Left lung (tissue), 10 donors: ENCODE measurements around the gene YAP1. TPM values are rescaled to one million over a fixed set of nuclear protein-coding genes. Genes with fewer than 3 reads are reported as not detected.
A peak's percentile ranks its signal among the peaks of the same experiment; 100 is the strongest.

Experiments
- ATAC-seq: fragments of 200-7000 bp; cut with Tn5 transposase; one replicate; pipeline ENCODE4 v1.9.1; 2020; ENCODE audit warnings: moderate library complexity
- DNase-seq, 4 donors: peaks; one replicate each; pipeline ENCODE4 v3.0.0-alpha.2; 2013 to 2020
- H3K27ac ChIP-seq, 2 donors: fragments of 200-600 bp; sonication (generic) in 1 of 2; one replicate each; pipeline versions ENCODE4 v1.5.0 to v1.8.0; 2020 to 2021
- H3K27me3 ChIP-seq, 2 donors: fragments of 200-600 bp; sonication (generic) in 1 of 2; one replicate each; pipeline versions ENCODE4 v1.5.0 to v1.8.0; 2020 to 2021
- H3K36me3 ChIP-seq, 2 donors: fragments of 200-600 bp; sonication (generic) in 1 of 2; one replicate each; pipeline versions ENCODE4 v1.5.0 to v1.8.0; 2020 to 2021
- H3K4me1 ChIP-seq, 2 donors: fragments of 200-600 bp; one replicate each; pipeline ENCODE4 v1.8.0; 2021
- H3K4me3 ChIP-seq, 2 donors: fragments of 200-600 bp; sonication (generic) in 1 of 2; one replicate each; pipeline versions ENCODE4 v1.5.0 to v1.8.0; 2020 to 2021; ENCODE audit warnings: mild to moderate bottlenecking in 1 of 2
- H3K9me3 ChIP-seq, 2 donors: fragments of 200-600 bp; sonication (generic) in 1 of 2; one replicate each; pipeline versions ENCODE4 v1.5.0 to v1.8.0; 2020 to 2021
- CTCF ChIP-seq, 2 donors: fragments of 200-600 bp; sonication (generic) in 1 of 2; IDR thresholded peaks; one replicate each; pipeline versions ENCODE4 v1.5.0 to v1.8.0; 2021; ENCODE audit warnings: antibody characterized with exemption in 2 of 2
- intact Hi-C, 2 donors: fragments of 100-400 bp; cut with DNase I; formaldehyde crosslinking; loops; one replicate each; pipeline versions ENCODE4 v1.11.2 to v1.14.2; 2022
- polyA plus RNA-seq, 6 donors: library from polyadenylated mRNA; unstranded; fragments of 120-200 nt; gene quantifications; one replicate each; pipeline ENCODE4 v1.2.1, GENCODE V29; 2013; ENCODE audit not compliant: insufficient read length in 6 of 6
- total RNA-seq, 2 donors: library from RNA; stranded (reverse); fragmentation: NEBNext Ultra II Directional; extraction: Animal tissue kit (Norgen Biotek cat#: 25700); gene quantifications; one replicate each; pipeline ENCODE4 v1.2.1, GENCODE V29; 2021
- donor health status: DM: no; HTN: yes; CAD: no.
- donor health status: DM: no; HTN: no; CAD: no.

The YAP1 gene
- total and polyA plus RNA-seq, 8 donors: 105 to 384 (median 335) TPM

GRCh38 chr11:102139081-102139498 is 28.8 kb downstream of the YAP1 start:
- Histone ChIP-seq H3K27ac (peak overlapping the region; percentile 28 to 69), H3K4me3 (no peak overlapping the region), H3K4me1 (peaks cover 9 to 17% of the 10 kb centered on the region in 2 donors), H3K27me3 (no peaks in the 10 kb centered on the region), H3K36me3 (no peaks in the 10 kb centered on the region), H3K9me3 (no peaks in the 10 kb centered on the region)
- intact Hi-C loops: no loop called here
- no peak for TF ChIP-seq CTCF (IDR thresholded peaks at IDR 0.05)
- DNase-seq (peak in 1 of 4 donors; percentile 46), ATAC-seq (peak; percentile 85)

GRCh38 chr11:102142333-102142732 is 32.1 kb downstream of the YAP1 start:
- DNase-seq: no peak
- TF ChIP-seq CTCF (IDR thresholded peaks at IDR 0.05): no peak
- Histone ChIP-seq H3K9me3 (no peaks in the 10 kb centered on the region), H3K4me3 (no peak overlapping the region), H3K27me3 (no peaks in the 10 kb centered on the region), H3K4me1 (peaks cover 17 to 36% of the 10 kb centered on the region in 2 donors), H3K36me3 (no peaks in the 10 kb centered on the region), H3K27ac (no peak overlapping the region)
- intact Hi-C loops: no loop called here
- ATAC-seq: no peak

- Histone ChIP-seq H3K9me3 (no peaks in the 10 kb centered on the region), H3K27me3 (no peaks in the 10 kb centered on the region), H3K27ac (peak overlapping the region in 1 of 2 donors; percentile 49), H3K4me3 (no peak overlapping the region), H3K4me1 (peaks cover 15 to 30% of the 10 kb centered on the region in 2 donors), H3K36me3 (no peaks in the 10 kb centered on the region)
- no peak for TF ChIP-seq CTCF (IDR thresholded peaks at IDR 0.05)
- DNase-seq (no peak), ATAC-seq (no peak)
- intact Hi-C loops: no loop called here
Measured at GRCh38 chr11:102143867-102144266, 33.6 kb downstream of the YAP1 start.

GRCh38 chr11:102144357-102145355 is 34.4 kb downstream of the YAP1 start:
- H3K4me1 ChIP-seq: peaks cover 15 to 26% of the 10 kb centered on the region in 2 donors
- peak; percentile 74 for ATAC-seq
- DNase-seq: no peak
- no peaks in the 10 kb centered on the region for H3K27me3 ChIP-seq
- peak overlapping the region in 1 of 2 donors; percentile 49 for H3K27ac ChIP-seq
- H3K9me3 ChIP-seq: no peaks in the 10 kb centered on the region
- no peaks in the 10 kb centered on the region for H3K36me3 ChIP-seq
- H3K4me3 ChIP-seq: no peak overlapping the region
- TF ChIP-seq CTCF (IDR thresholded peaks at IDR 0.05): no peak
- intact Hi-C loops: no loop called here

- no peak overlapping the region for H3K4me3 ChIP-seq
- H3K9me3 ChIP-seq: no peaks in the 10 kb centered on the region
- no peak for ATAC-seq
- H3K27ac ChIP-seq: no peak overlapping the region
- H3K36me3 ChIP-seq: no peaks in the 10 kb centered on the region
- H3K27me3 ChIP-seq: no peaks in the 10 kb centered on the region
- TF ChIP-seq CTCF (IDR thresholded peaks at IDR 0.05): no peak
- no peak for DNase-seq
- H3K4me1 ChIP-seq: peaks cover 22 to 24% of the 10 kb centered on the region in 2 donors
- intact Hi-C loops: no loop called here
Measured at GRCh38 chr11:102147015-102147414, 36.8 kb downstream of the YAP1 start.
